Ectodermal cell (in vitro differentiated cells): ENCODE data around the gene CEL.
"Not testable (repeated sequence)": the region's sequence is repeated elsewhere in the genome, so short reads cannot be mapped to it uniquely, and the experiment has no call there.

Source experiments
- H3K27ac ChIP-seq: 2 replicates; pipeline ENCODE4 v1.7.0; 2013; ENCODE audit warnings: mild to moderate bottlenecking, low read depth, low read length; ENCODE audit not compliant: insufficient read depth, poor library complexity, severe bottlenecking
- H3K27me3 ChIP-seq: 2 replicates; pipeline ENCODE4 v1.7.0; 2013; ENCODE audit warnings: mild to moderate bottlenecking, low read length; ENCODE audit not compliant: insufficient read depth, control insufficient read depth, poor library complexity, severe bottlenecking
- H3K36me3 ChIP-seq: one replicate; pipeline ENCODE4 v1.7.0; 2013; ENCODE audit warnings: low read length; ENCODE audit not compliant: control insufficient read depth, insufficient read depth
- H3K4me1 ChIP-seq: one replicate; pipeline ENCODE4 v1.7.0; 2013; ENCODE audit warnings: low read length; ENCODE audit not compliant: control insufficient read depth, insufficient read depth
- H3K4me3 ChIP-seq: 2 replicates; pipeline ENCODE4 v1.7.0; 2013; ENCODE audit warnings: low read depth, low read length, control low read depth; ENCODE audit not compliant: insufficient read depth
- H3K9me3 ChIP-seq: 2 replicates; pipeline ENCODE4 v1.7.0; 2013; ENCODE audit warnings: mild to moderate bottlenecking, low read length, moderate library complexity; ENCODE audit not compliant: control insufficient read depth
- WGBS, 2 experiments: methylation state at CpG; one replicate each; pipeline ENCODE4 v1.1.7; 2013; ENCODE audit warnings: missing lambda C conversion rate in 2 of 2; 5-methylcytosine and 5-hydroxymethylcytosine counted together

Gene CEL

DNA sequence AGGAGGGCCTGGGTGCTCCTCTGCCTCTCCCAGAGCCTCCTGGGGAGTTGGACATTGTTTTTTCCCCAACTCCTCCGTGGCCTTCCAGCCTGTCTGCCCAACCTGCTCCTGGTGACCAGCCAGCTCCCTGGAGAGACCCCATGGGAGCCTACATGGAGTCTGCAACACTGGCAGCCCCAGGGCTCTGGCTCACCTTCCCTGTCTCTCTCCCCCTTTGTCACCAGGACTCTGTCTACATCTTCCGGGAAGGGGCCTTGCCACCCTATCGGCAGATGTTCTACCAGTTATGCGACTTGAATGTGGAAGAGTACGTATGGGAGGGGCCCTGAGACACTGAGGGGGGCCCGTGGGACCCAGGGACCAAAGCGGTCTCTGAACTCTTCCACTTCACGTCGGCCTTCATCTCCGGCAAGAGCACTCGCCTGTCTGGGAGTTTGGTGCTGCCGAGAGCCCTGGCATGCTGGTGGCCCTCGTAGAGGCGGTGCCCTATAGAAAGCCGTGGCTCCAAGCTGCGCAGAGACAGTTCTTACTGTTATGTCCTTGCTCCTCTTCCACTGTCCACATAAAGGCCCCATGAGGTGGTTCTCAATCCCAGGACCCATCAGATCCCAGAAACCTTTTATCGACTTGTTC, 5.9 kb upstream of the CEL start:
- WGBS, 2 experiments = 96% methylated on average over 17 of the region's 17 CpGs
- no peak overlapping the region for H3K27ac ChIP-seq
- H3K36me3 ChIP-seq = peaks cover 23% of the 10 kb centered on the region
- no peaks in the 10 kb centered on the region for H3K27me3 ChIP-seq
- H3K4me1 ChIP-seq = peaks cover 14% of the 10 kb centered on the region
- H3K4me3 ChIP-seq = no peak overlapping the region
- no peaks in the 10 kb centered on the region for H3K9me3 ChIP-seq

- WGBS, 2 experiments = 95 to 96% methylated on average over 13 of the region's 13 CpGs
- Histone ChIP-seq H3K4me3 (no peak overlapping the region), H3K27ac (no peak overlapping the region), H3K9me3 (no peaks in the 10 kb centered on the region), H3K4me1 (peaks cover 19% of the 10 kb centered on the region), H3K36me3 (peaks cover 18% of the 10 kb centered on the region), H3K27me3 (no peaks in the 10 kb centered on the region)
Observed at GRCh38 chr9:133056533-133056932, 5.2 kb upstream of the CEL start.

DNA sequence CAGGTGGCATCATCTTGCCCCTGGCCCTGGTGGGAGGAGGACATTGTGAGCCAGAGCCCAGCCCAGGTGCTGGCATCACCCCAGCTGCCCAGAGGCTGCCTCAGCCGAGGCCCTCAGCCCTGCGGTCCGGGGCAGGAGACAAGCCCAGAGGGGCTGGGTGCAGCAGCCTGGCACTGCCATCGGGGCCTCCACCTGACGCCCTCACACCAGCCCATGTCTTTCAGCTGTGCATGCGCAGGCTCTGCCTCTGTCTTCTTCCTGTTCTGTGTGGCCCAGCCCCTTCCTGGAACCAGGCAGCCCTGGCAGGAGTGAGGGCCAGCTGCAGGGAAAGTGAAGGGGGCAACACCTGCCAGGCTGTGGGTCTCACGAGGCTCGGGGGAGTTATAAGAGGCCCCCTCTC, 4.8 kb upstream of the CEL start:
- Histone ChIP-seq H3K4me3 (no peak overlapping the region), H3K36me3 (peaks cover 16% of the 10 kb centered on the region), H3K27me3 (no peaks in the 10 kb centered on the region), H3K4me1 (peaks cover 19% of the 10 kb centered on the region), H3K27ac (no peak overlapping the region), H3K9me3 (no peaks in the 10 kb centered on the region)
- WGBS, 2 experiments = 94 to 98% methylated on average over 8 of the region's 8 CpGs

- WGBS, 2 experiments = 95 to 96% methylated on average over 12 of the region's 12 CpGs
- no peaks in the 10 kb centered on the region for H3K9me3 ChIP-seq
- H3K4me3 ChIP-seq = no peak overlapping the region
- H3K36me3 ChIP-seq = peaks cover 16% of the 10 kb centered on the region
- peaks cover 19% of the 10 kb centered on the region for H3K4me1 ChIP-seq
- H3K27me3 ChIP-seq = no peaks in the 10 kb centered on the region
- no peak overlapping the region for H3K27ac ChIP-seq
Observed at GRCh38 chr9:133057553-133057952, 4.2 kb upstream of the CEL start.

- WGBS, 2 experiments = 92 to 93% methylated on average over 7 of the region's 7 CpGs
- Histone ChIP-seq H3K4me3 (no peak overlapping the region), H3K27me3 (no peaks in the 10 kb centered on the region), H3K9me3 (no peaks in the 10 kb centered on the region), H3K27ac (no peak overlapping the region), H3K36me3 (peaks cover 16% of the 10 kb centered on the region), H3K4me1 (peaks cover 19% of the 10 kb centered on the region)
Observed at GRCh38 chr9:133058071-133058470, 3.7 kb upstream of the CEL start.

DNA sequence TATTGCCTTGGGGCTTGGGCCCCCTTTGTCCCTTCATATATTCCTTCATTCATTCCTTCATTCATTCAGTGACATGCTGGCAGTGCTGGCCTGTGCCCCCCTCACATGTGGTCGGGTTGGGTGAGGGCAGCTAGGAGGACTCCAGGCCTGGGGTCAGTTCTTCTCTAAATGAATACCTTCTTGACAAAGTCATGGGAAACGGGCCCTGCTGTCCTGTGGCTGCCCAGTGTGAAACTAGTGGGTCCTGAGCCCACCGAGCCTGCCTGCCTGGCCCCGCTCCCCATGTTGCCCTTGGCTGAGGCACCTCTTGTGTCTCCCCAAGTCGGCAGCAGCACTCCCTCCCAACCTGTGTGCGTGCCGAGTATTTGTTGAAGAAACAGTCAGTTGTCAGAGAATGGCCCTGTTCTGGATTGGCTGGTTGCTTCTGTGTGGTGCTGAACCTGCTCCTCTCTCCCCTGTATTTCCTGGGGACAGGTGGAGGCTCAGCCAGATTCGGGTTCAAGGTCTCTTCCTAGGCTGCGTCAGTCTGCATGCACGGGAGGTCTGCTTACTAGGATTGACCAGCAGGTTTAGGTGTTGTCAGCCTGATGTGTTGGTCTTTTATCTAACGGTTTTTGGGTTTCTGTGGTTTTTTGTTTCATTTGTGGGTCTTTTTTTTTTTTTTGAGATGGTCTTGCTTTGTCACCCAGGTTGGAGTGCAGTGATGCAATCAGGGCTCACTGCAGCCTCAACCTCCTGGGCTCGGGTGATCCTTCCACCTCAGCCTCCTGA, 3.0 kb upstream of the CEL start:
- no peak overlapping the region for H3K27ac ChIP-seq
- peaks cover 16% of the 10 kb centered on the region for H3K36me3 ChIP-seq
- no peaks in the 10 kb centered on the region for H3K27me3 ChIP-seq
- H3K4me3 ChIP-seq = no peak overlapping the region
- H3K4me1 ChIP-seq = peaks cover 19% of the 10 kb centered on the region
- 95% methylated on average over 12 of the region's 12 CpGs for WGBS, 2 experiments
- H3K9me3 ChIP-seq = no peaks in the 10 kb centered on the region

DNA sequence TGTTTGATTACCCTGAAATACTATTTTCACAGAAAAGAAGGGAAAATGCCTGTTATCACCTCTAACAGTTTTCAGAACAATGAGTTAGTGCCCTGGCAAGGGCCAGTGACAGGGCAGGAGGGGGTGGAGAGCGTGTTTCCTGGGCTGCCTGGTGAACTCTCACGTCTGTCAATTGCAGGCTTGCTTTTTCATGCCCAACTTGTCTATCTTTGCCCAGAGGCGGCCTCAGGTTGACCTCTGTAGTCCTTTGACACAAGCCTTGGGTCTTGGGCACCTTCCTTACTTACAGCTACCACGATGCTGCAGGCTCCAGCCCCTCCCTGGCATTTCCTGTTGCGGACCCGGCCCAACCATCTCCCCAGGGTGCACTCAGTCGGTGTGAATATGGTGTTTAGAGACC, 2.2 kb upstream of the CEL start:
- Histone ChIP-seq H3K4me3 (no peak overlapping the region), H3K27me3 (no peaks in the 10 kb centered on the region), H3K4me1 (peaks cover 19% of the 10 kb centered on the region), H3K27ac (no peak overlapping the region), H3K9me3 (no peaks in the 10 kb centered on the region), H3K36me3 (peaks cover 16% of the 10 kb centered on the region)
- WGBS, 2 experiments = 46 to 59% methylated on average over 7 of the region's 7 CpGs

DNA sequence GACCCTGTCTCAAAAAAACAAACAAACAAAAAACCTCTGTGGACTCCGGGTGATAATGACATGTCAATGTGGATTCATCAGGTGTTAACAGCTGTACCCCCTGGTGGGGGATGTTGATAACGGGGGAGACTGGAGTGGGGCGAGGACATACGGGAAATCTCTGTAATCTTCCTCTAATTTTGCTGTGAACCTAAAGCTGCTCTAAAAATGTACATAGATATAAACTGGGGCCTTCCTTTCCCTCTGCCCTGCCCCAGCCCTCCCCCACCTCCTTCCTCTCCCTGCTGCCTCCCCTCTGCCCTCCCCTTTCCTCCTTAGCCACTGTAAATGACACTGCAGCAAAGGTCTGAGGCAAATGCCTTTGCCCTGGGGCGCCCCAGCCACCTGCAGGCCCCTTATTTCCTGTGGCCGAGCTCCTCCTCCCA, 1.4 kb upstream of the CEL start:
- H3K27me3 ChIP-seq = no peaks in the 10 kb centered on the region
- no peak overlapping the region for H3K27ac ChIP-seq
- peaks cover 16% of the 10 kb centered on the region for H3K36me3 ChIP-seq
- H3K4me3 ChIP-seq = no peak overlapping the region
- no peaks in the 10 kb centered on the region for H3K9me3 ChIP-seq
- peaks cover 19% of the 10 kb centered on the region for H3K4me1 ChIP-seq
- WGBS, 2 experiments = 24 to 38% methylated on average over 4 of the region's 6 CpGs

GRCh38 chr9:133061019-133061763, 590 bp upstream of the CEL start:
- H3K27me3 ChIP-seq, H3K9me3 ChIP-seq, H3K27ac ChIP-seq, H3K4me3 ChIP-seq: not testable (repeated sequence)
- peaks cover 19% of the 10 kb centered on the region for H3K4me1 ChIP-seq
- WGBS, 2 experiments = 58 to 61% methylated on average over 14 of the region's 14 CpGs
- H3K36me3 ChIP-seq = peaks cover 13% of the 10 kb centered on the region

DNA sequence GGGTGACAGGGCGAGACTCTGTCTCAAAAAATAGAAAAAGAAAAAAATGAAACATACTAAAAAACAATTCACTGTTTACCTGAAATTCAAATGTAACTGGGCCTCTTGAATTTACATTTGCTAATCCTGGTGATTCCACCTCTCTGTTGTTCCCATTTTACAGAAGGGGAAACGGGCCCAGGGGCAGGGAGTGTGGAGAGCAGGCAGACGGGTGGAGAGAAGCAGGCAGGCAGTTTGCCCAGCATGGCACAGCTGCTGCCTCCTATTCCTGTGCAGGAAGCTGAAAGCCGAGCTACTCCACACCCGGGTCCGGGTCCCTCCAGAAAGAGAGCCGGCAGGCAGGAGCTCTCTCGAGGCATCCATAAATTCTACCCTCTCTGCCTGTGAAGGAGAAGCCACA, 788 bp downstream of the CEL start:
- H3K4me1 ChIP-seq = peaks cover 19% of the 10 kb centered on the region
- H3K9me3 ChIP-seq, H3K27me3 ChIP-seq, H3K27ac ChIP-seq, H3K36me3 ChIP-seq, H3K4me3 ChIP-seq: not testable (repeated sequence)
- WGBS, 2 experiments = 88 to 90% methylated on average over 2 of the region's 8 CpGs
